ENCODE results near the gene HMCN2.

HMCN2 gene

DNA sequence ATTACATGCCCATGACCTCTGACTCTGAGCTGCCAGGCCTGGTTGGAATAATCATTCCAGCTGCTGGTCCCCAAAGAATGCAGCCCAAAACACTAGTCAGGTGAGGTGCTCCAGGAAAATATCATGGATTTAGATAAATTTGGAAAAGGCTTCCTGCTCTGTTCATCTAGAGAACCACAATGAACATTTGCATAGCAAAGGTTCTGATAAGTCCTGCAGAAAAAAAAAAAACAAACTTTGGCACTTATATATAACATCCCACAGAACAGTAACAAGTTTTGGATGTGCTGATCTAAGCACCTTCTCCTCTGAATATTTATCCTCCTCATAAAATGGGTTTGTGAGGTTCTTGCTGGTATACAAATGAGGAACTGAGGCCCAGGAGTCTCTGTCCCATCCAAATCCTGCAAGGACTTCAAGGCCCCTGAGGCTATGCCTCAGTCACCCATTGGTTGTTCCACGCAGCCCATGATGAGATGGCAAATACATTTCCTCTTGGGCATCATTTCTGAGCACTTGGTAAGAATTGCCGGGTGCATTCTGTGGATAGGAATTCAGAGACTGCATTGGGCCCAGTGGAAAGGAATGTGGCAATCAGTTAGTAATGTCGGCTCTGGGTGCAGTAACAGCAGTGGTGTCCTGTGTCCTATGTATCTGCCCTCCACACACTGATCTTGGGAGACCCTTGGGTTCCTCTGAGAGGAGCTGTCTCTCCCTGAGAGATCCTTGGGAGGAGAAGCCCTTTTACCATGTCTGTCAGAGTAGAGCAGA, 105.8 kb downstream of the HMCN2 start:
- no peak overlapping the region for H3K9ac ChIP-seq (ENCODE audit: insufficient read length, low read depth)
- peaks cover 19% of the 10 kb centered on the region for H3K4me1 ChIP-seq (ENCODE audit: insufficient read depth, insufficient read length)
- H3K9me3 ChIP-seq (ENCODE audit: insufficient read depth, low read length), result no peaks in the 10 kb centered on the region
- no peak for DNase-seq (ENCODE audit: low read depth, low spot score)
- H3K27me3 ChIP-seq (ENCODE audit: insufficient read depth, insufficient read length), result no peaks in the 10 kb centered on the region
- no peak for TF ChIP-seq YY1 (IDR thresholded peaks at IDR 0.05; ENCODE audit: insufficient read depth, insufficient read length)
- no peaks in the 10 kb centered on the region for H3K36me3 ChIP-seq (ENCODE audit: insufficient read depth, insufficient read length, low read length)
- H3K4me3 ChIP-seq (ENCODE audit: insufficient read length, low read depth), result no peak overlapping the region

DNA sequence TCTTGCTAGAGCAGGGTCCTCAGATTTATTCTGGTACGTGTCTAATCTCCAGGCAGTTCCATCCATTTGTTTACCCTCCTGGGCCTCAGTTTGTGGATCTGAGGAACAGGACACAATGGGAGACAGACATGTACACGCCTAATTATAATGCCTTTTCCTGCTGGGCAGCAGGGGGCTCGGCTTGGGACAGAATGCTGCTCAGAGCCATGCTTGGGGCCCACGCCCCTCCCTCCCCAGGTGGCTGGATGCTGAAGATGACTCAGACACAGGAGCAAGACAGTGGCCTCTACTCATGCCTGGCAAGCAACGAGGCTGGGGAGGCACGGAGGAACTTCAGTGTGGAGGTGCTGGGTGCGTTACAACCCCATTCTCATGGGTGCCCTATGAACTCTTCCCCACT, 106.5 kb downstream of the HMCN2 start:
- H3K4me1 ChIP-seq (ENCODE audit: insufficient read depth, insufficient read length), result peaks cover 19% of the 10 kb centered on the region
- H3K9me3 ChIP-seq (ENCODE audit: insufficient read depth, low read length), result no peaks in the 10 kb centered on the region
- TF ChIP-seq ZNF274 (IDR thresholded peaks at IDR 0.05; ENCODE audit: low read depth, low read length) (no peak), SUZ12 (IDR thresholded peaks at IDR 0.05; ENCODE audit: extremely low read depth, insufficient read depth, insufficient read length) (no peak), YY1 (IDR thresholded peaks at IDR 0.05; ENCODE audit: insufficient read depth, insufficient read length) (no peak)
- DNase-seq (ENCODE audit: low read depth, low spot score), result no peak
- H3K27me3 ChIP-seq (ENCODE audit: insufficient read depth, insufficient read length), result no peaks in the 10 kb centered on the region
- H3K9ac ChIP-seq (ENCODE audit: insufficient read length, low read depth), result no peak overlapping the region
- H3K36me3 ChIP-seq (ENCODE audit: insufficient read depth, insufficient read length, low read length), result no peaks in the 10 kb centered on the region
- no peak overlapping the region for H3K4me3 ChIP-seq (ENCODE audit: insufficient read length, low read depth)

DNA sequence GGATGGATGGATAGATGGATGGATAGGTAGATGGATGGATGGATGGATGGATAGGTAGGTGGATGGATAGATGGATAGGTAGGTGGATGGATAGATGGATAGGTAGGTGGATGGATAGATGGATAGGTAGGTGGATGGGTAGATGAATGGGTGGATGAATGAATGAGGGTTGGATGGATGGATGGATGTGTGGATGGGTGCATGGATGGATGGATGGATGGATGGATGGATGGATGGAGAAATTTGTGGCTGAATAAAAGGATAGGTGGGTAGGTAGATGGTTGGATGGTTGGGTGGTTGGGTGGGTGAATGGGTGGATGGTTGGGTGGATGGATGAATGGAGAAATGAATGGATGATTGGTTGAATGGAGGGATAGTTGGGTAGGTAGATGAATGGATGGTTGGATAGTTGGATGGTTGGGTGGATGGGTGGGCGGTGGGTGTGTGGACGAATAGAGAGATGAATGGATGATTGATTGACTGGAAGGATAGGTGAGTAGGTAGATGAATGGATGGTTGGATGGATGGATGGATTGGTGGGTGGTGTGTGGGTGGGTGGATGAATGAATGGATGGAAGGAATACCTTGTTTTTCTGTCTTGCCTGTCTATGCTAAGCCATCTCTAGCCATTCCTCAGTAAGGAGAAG, 108.2 kb downstream of the HMCN2 start:
- no peaks in the 10 kb centered on the region for H3K36me3 ChIP-seq (ENCODE audit: insufficient read depth, insufficient read length, low read length)
- peaks cover 17% of the 10 kb centered on the region for H3K4me1 ChIP-seq (ENCODE audit: insufficient read depth, insufficient read length)
- no peaks in the 10 kb centered on the region for H3K27me3 ChIP-seq (ENCODE audit: insufficient read depth, insufficient read length)
- DNase-seq (ENCODE audit: low read depth, low spot score), result no peak
- no peaks in the 10 kb centered on the region for H3K9me3 ChIP-seq (ENCODE audit: insufficient read depth, low read length)
- no peak for TF ChIP-seq YY1 (IDR thresholded peaks at IDR 0.05; ENCODE audit: insufficient read depth, insufficient read length)
- TF ChIP-seq ZNF274 (IDR thresholded peaks at IDR 0.05; ENCODE audit: low read depth, low read length), result no peak
- TF ChIP-seq SUZ12 (IDR thresholded peaks at IDR 0.05; ENCODE audit: extremely low read depth, insufficient read depth, insufficient read length), result no peak
- no peak overlapping the region for H3K9ac ChIP-seq (ENCODE audit: insufficient read length, low read depth)
- no peak overlapping the region for H3K4me3 ChIP-seq (ENCODE audit: insufficient read length, low read depth)

DNA sequence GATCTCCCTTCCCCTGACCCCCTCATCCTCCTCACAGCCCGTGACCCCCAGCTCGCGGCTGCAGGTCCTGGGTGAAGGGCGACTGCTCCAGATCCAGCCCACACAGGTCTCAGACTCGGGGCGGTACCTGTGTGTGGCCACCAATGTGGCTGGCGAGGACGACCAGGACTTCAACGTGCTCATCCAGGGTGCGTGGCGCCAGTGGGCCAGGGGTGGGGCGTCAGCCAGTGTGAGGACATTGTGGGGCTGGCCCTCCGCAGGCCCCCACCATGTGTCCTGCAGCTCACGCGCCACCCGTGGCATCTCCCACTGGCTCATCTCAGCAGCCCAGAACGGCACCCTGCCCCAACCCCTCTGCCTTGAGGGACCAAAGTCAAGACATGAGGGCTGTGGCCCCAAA, 112.1 kb downstream of the HMCN2 start:
- DNase-seq (ENCODE audit: low read depth, low spot score), result no peak
- H3K9ac ChIP-seq (ENCODE audit: insufficient read length, low read depth), result no peak overlapping the region
- H3K36me3 ChIP-seq (ENCODE audit: insufficient read depth, insufficient read length, low read length), result no peaks in the 10 kb centered on the region
- TF ChIP-seq YY1 (IDR thresholded peaks at IDR 0.05; ENCODE audit: insufficient read depth, insufficient read length) (no peak), ZNF274 (IDR thresholded peaks at IDR 0.05; ENCODE audit: low read depth, low read length) (no peak)
- H3K9me3 ChIP-seq (ENCODE audit: insufficient read depth, low read length), result no peaks in the 10 kb centered on the region
- H3K4me1 ChIP-seq (ENCODE audit: insufficient read depth, insufficient read length), result peaks cover 2% of the 10 kb centered on the region
- no peaks in the 10 kb centered on the region for H3K27me3 ChIP-seq (ENCODE audit: insufficient read depth, insufficient read length)
- H3K4me3 ChIP-seq (ENCODE audit: insufficient read length, low read depth), result no peak overlapping the region

DNA sequence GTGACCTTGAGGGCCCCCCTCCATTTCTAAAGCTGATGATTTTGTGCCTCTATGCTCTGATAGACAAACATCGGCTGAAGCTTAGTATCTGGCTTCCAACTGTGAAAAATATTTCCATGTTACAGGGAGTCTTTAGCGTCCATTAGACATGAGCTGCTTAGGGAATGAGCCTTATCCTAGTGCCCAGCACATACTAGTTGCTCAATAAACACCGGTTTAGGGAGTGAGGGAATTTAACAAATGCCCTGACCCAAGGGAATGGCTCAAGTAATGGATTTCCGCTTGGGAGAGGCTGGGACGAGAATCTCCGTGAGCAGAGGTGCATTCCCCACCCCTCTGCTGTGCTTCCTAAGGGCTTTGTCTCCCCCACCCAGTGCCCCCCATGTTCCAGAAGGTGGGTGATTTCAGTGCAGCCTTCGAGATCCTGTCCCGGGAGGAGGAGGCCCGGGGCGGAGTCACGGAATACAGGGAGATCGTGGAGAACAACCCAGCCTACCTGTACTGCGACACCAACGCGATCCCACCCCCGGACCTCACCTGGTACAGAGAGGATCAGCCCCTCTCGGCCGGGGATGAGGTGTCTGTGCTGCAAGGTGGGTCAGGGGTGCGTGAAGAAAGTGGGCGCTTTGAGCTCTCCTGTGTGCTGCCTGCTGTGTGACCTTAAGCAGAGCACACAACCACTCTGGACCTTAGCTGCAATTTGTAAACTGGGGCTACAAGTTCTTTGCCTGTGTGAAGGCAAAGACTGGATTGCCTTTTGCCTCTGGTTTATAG, 113.5 kb downstream of the HMCN2 start:
- DNase-seq (ENCODE audit: low read depth, low spot score), result no peak
- Histone ChIP-seq H3K4me1 (ENCODE audit: insufficient read depth, insufficient read length) (peaks cover 2% of the 10 kb centered on the region), H3K4me3 (ENCODE audit: insufficient read length, low read depth) (no peak overlapping the region), H3K27me3 (ENCODE audit: insufficient read depth, insufficient read length) (no peaks in the 10 kb centered on the region), H3K9me3 (ENCODE audit: insufficient read depth, low read length) (no peaks in the 10 kb centered on the region), H3K9ac (ENCODE audit: insufficient read length, low read depth) (no peak overlapping the region), H3K36me3 (ENCODE audit: insufficient read depth, insufficient read length, low read length) (no peaks in the 10 kb centered on the region)
- TF ChIP-seq YY1 (IDR thresholded peaks at IDR 0.05; ENCODE audit: insufficient read depth, insufficient read length) (no peak), ZNF274 (IDR thresholded peaks at IDR 0.05; ENCODE audit: low read depth, low read length) (no peak), SUZ12 (IDR thresholded peaks at IDR 0.05; ENCODE audit: extremely low read depth, insufficient read depth, insufficient read length) (no peak)

DNA sequence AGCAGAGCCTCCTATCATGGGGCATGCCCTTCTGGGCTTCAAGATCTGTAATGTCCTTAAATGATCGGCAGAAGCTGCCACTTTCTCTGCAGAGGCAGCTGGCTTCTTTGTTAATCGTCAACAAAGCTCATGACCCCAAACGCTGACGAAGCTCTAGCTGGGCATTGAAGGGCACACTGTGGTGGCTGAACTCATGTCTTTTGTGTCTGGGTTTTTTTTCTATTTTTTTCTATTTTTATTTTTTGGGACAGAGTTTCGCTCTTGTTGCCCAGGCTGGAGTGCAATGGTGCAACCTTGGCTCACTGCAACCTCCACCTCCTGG, 114.0 kb downstream of the HMCN2 start:
- Histone ChIP-seq H3K27me3 (ENCODE audit: insufficient read depth, insufficient read length) (no peaks in the 10 kb centered on the region), H3K9me3 (ENCODE audit: insufficient read depth, low read length) (no peaks in the 10 kb centered on the region), H3K9ac (ENCODE audit: insufficient read length, low read depth) (no peak overlapping the region), H3K4me1 (ENCODE audit: insufficient read depth, insufficient read length) (peaks cover 7% of the 10 kb centered on the region), H3K36me3 (ENCODE audit: insufficient read depth, insufficient read length, low read length) (no peaks in the 10 kb centered on the region), H3K4me3 (ENCODE audit: insufficient read length, low read depth) (no peak overlapping the region)
- TF ChIP-seq SUZ12 (IDR thresholded peaks at IDR 0.05; ENCODE audit: extremely low read depth, insufficient read depth, insufficient read length) (no peak), YY1 (IDR thresholded peaks at IDR 0.05; ENCODE audit: insufficient read depth, insufficient read length) (no peak), ZNF274 (IDR thresholded peaks at IDR 0.05; ENCODE audit: low read depth, low read length) (no peak)
- DNase-seq (ENCODE audit: low read depth, low spot score), result no peak

DNA sequence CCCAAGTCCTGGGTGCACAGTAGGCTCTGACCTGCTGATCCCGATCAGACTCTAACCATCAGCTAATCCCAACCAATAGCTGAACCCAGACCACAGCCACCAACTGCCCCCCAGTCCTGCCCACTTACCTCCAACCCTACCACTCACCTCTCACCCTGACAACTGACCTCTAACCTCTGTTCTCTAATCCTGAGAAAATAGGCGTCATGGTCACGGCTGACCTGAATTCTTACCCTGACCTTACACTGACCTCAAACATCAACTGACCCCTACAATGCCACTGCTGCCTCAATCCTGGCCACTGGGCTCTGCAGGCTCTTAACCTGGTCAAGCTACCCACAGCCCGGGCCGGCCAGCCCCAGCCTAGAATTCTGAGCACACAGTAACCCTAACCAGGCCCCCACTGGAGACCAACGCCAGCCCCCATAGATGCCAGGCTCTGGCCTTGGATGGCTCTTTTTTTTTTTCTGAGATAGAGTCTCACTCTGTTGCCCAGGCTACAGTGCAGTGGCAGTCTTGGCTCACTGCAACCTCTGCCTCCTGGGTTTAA, 115.4 kb downstream of the HMCN2 start:
- no peak overlapping the region for H3K9ac ChIP-seq (ENCODE audit: insufficient read length, low read depth)
- H3K4me1 ChIP-seq (ENCODE audit: insufficient read depth, insufficient read length), result peaks cover 11% of the 10 kb centered on the region
- DNase-seq (ENCODE audit: low read depth, low spot score), result no peak
- H3K9me3 ChIP-seq (ENCODE audit: insufficient read depth, low read length), result no peaks in the 10 kb centered on the region
- no peaks in the 10 kb centered on the region for H3K27me3 ChIP-seq (ENCODE audit: insufficient read depth, insufficient read length)
- TF ChIP-seq ZNF274 (IDR thresholded peaks at IDR 0.05; ENCODE audit: low read depth, low read length), result no peak
- TF ChIP-seq SUZ12 (IDR thresholded peaks at IDR 0.05; ENCODE audit: extremely low read depth, insufficient read depth, insufficient read length), result no peak
- no peak for TF ChIP-seq YY1 (IDR thresholded peaks at IDR 0.05; ENCODE audit: insufficient read depth, insufficient read length)
- no peak overlapping the region for H3K4me3 ChIP-seq (ENCODE audit: insufficient read length, low read depth)
- H3K36me3 ChIP-seq (ENCODE audit: insufficient read depth, insufficient read length, low read length), result no peaks in the 10 kb centered on the region
